LNCaP clone FGC (cell line): ENCODE data around the gene LIN28A.
A peak's percentile ranks its signal among the peaks of the same experiment; 100 is the strongest.

Source experiments
- DNase-seq: peaks from one replicate; pipeline ENCODE4 v3.0.0-alpha.2; 2011; ENCODE audit warnings: low read depth
- H3K4me3 ChIP-seq: 2 replicates; pipeline ENCODE4 v1.5.1; 2011; ENCODE audit warnings: mild to moderate bottlenecking, low read depth, low read length, control low read depth
- TF ChIP-seq, protein P1 (sequence below): IDR thresholded peaks from 2 replicates; pipeline ENCODE4 v1.5.1; 2012; ENCODE audit warnings: mild to moderate bottlenecking; ENCODE audit not compliant: control insufficient read depth, insufficient read depth; ENCODE audit errors: extremely low read depth

Gene LIN28A

DNA sequence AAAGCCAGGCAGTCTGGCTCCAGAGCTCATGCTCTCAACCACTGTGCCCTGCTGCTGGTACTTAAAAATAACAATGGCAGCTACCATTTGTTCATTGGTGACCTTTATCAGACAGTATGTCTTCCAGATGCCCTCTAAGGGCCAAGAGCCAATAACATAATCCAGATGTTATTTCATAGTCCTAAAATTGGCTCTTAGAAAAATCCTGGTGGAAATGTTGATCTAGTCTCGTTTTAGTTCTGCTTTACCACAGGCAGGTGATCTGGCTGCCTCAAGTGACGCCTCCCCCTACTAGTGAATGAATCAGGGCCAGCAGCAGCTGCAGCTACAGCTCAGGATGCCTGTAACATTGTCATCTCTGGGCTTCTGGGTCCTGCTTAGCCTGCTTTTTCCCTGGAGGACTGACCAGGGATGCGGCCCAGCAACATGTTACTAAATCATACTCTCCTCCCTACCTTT is 49.0 kb downstream of the LIN28A start:
- DNase-seq: no peak
- H3K4me3 ChIP-seq: no peak overlapping the region

DNA sequence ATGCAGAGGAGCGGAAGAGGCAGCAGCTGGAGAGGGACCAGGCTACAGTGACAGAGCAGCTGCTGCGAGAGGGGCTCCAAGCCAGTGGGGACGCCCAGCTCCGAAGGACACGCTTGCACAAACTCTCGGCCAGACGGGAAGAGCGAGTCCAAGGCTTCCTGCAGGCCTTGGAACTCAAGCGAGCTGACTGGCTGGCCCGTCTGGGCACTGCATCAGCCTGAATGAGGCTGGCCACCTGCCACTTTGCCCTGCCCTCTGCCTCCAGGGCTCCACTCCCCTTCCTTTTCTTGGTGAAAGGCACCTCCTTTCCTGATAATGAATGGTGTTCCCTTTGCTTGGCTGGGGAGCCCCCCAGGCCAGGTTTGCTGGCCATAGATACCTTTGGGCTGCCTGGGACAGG is 58.3 kb downstream of the LIN28A start:
- TF ChIP-seq, protein P1, sequence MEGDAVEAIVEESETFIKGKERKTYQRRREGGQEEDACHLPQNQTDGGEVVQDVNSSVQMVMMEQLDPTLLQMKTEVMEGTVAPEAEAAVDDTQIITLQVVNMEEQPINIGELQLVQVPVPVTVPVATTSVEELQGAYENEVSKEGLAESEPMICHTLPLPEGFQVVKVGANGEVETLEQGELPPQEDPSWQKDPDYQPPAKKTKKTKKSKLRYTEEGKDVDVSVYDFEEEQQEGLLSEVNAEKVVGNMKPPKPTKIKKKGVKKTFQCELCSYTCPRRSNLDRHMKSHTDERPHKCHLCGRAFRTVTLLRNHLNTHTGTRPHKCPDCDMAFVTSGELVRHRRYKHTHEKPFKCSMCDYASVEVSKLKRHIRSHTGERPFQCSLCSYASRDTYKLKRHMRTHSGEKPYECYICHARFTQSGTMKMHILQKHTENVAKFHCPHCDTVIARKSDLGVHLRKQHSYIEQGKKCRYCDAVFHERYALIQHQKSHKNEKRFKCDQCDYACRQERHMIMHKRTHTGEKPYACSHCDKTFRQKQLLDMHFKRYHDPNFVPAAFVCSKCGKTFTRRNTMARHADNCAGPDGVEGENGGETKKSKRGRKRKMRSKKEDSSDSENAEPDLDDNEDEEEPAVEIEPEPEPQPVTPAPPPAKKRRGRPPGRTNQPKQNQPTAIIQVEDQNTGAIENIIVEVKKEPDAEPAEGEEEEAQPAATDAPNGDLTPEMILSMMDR: no peak
- peak; percentile 30 for DNase-seq
- no peak overlapping the region for H3K4me3 ChIP-seq

More for the DNA sequence above, 49.0 kb downstream of the LIN28A start:
- TF ChIP-seq, protein P1: no peak

DNA sequence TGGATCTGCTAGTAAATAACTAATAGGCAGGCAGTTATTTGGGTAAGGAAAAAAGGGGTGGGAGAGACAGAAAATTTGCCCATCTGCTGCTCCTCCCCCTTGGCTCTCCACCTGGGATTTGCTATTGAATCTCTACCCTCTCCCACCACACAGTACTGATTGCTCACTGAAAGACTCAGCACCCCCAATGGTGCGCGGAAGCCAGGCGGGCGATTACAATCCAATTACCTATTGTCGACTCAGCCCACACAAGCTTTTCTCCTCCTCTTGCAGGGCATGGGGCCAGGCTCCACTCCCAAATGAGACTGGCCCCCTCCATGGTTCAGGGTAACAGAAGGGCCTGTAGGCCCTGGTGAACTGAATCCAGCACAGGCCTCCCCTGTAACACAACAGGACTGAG is 58.9 kb downstream of the LIN28A start:
- TF ChIP-seq, protein P1: no peak
- H3K4me3 ChIP-seq: no peak overlapping the region
- no peak for DNase-seq

DNA sequence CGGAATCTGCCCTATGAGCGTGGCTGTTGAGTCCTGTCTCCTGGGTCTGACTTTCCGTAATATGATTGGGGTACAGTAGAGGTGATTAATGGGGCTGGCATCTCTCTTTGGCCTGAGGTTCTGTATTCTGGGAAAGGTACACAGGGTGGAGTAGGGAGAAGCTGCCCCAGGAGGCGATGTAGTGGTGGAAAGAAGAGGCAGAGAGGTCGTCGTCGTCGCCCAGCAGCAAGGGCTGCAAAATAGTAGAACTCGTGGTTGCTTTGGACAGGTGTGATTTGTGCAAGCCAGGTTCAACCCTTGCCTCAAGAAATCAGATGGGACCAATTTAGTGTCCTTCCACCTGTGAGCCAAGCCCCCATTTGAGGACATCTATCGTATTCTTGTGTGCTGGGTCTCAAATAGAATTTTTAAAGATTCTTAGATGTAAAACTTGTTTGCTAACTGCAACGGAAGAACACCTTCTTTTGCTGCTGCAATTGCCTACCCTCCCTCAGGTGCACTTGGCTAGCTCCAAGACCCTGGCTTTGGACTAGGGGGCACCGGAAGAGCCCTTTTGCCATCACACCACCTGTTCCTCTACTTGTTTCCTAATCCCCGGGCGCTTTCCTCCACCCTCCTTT is 60.4 kb downstream of the LIN28A start:
- TF ChIP-seq, protein P1: no peak
- DNase-seq: no peak
- H3K4me3 ChIP-seq: peak overlapping the region; percentile 67

DNA sequence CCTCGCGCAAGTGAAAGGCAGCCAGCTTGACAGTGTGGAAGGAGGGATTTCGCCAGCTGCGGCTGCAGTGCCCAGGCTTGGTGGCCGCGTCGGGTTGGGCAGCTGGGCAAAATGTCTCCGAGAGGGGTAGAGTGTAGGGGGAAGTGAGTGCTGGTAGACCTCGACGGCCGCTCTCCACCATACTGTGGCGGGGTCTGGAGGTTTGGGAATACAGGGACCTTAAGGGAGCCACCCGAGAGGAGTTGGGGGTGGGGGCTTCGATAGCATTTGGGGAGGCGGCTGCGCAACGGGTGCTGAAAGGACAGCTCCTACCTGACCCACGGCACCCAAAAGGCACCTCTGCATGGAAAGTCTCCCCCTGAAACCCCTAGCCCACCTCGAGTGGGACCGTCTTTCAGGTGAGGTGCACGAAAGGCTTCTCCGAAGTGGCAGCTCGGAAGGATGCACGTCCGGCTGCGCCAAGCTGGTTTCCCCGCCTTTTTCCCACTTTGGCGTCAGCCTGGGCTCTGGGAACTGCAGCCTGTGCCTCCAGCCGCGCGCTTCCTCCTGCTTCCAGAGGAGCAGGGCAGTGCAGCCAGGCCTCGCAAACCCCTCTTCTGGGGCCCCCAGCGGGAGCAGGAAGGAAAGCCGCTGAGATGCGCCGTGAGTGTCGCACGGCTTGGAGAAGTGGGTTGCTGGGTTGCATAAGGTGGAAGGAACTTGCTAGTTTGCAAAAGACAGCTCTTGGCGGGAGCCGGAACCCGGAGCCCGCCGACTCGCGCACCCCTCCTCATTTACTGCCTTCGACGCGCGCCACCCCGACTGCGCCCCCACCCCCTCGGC is 61.1 kb downstream of the LIN28A start:
- no peak for DNase-seq
- TF ChIP-seq, protein P1: no peak
- peak overlapping the region; percentile 67 for H3K4me3 ChIP-seq

DNA sequence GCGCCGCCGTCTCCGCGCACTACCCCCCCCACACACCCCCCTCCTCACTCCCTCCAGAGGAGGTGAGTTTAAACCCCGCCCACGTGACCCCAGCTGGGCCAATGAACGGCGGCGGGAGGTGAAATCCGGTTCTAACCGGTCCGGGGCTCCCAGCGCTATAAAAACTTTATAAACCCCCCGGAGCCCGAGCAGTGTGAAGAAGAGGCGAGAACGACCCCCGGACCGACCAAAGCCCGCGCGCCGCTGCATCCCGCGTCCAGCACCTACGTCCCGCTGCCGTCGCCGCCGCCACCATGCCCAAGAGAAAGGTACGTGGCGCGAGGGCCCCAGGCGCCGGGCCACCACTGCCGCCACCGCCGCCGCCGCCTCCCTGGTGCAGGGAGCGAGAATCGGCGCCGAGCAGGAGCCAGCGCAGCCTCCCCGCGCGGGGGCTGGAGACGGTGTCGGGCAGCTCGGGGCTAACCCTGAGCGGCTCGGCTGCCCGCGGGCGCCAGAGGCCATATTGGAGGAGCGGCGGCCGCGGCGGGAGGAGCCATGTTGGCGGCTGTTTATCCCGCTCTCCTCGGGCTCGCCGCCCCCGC is 61.8 kb downstream of the LIN28A start, which contains the start of gene HMGN2:
HMGN2 (plus strand) TSS at position 121 of the 581 bp plus-strand sequence; CDS start at position 294, 173 bp downstream.
- peak within 1 kb of the TSS; percentile 67 for H3K4me3 ChIP-seq
- peak; percentile 17 for DNase-seq
- TF ChIP-seq, protein P1: no peak
